Endodermal cell (in vitro differentiated cells): ENCODE data around the gene ZFYVE21. TPM values are rescaled to one million over a fixed set of nuclear protein-coding genes. Genes with fewer than 3 reads are reported as not detected.
A peak's percentile ranks its signal among the peaks of the same experiment; 100 is the strongest.

Experiments used
- DNase-seq: peaks from one replicate; pipeline ENCODE4 v3.0.0-alpha.2; 2017
- H3K27ac ChIP-seq: 2 replicates; pipeline ENCODE4 v1.5.1; 2013; ENCODE audit warnings: mild to moderate bottlenecking, low read depth, low read length, moderate library complexity
- H3K27me3 ChIP-seq: 2 replicates; pipeline ENCODE4 v1.6.1; 2013; ENCODE audit warnings: mild to moderate bottlenecking, low read length, moderate library complexity; ENCODE audit not compliant: insufficient read depth, control insufficient read depth, poor library complexity, severe bottlenecking
- H3K36me3 ChIP-seq: 2 replicates; pipeline ENCODE4 v1.7.0; 2013; ENCODE audit warnings: mild to moderate bottlenecking, low read length, moderate library complexity; ENCODE audit not compliant: control insufficient read depth, insufficient read depth
- H3K4me1 ChIP-seq: one replicate; pipeline ENCODE4 v1.7.0; 2013; ENCODE audit warnings: low read length; ENCODE audit not compliant: control insufficient read depth, insufficient read depth
- H3K4me3 ChIP-seq: 2 replicates; pipeline ENCODE4 v1.5.1; 2013; ENCODE audit warnings: mild to moderate bottlenecking, low read length, moderate library complexity
- H3K9ac ChIP-seq: 2 replicates; pipeline ENCODE4 v1.6.1; 2013; ENCODE audit warnings: mild to moderate bottlenecking, low read length, moderate library complexity; ENCODE audit not compliant: poor library complexity, severe bottlenecking; ENCODE audit errors: extremely low read depth
- H3K9me3 ChIP-seq: 2 replicates; pipeline ENCODE4 v1.6.1; 2013; ENCODE audit warnings: mild to moderate bottlenecking, low read length, moderate library complexity; ENCODE audit not compliant: control insufficient read depth
- H3K27ac Mint-ChIP-seq: 2 replicates; pipeline ENCODE4 v1.8.0; 2020; ENCODE audit warnings: mixed read lengths
- H3K27me3 Mint-ChIP-seq: 2 replicates; pipeline ENCODE4 v1.8.0; 2021; ENCODE audit warnings: mild to moderate bottlenecking, mixed read lengths; ENCODE audit not compliant: insufficient read depth
- H3K36me3 Mint-ChIP-seq: 2 replicates; pipeline ENCODE4 v1.8.0; 2020; ENCODE audit warnings: low read depth, mixed read lengths
- H3K4me1 Mint-ChIP-seq: 2 replicates; pipeline ENCODE4 v1.8.0; 2020; ENCODE audit warnings: mixed read lengths
- H3K4me3 Mint-ChIP-seq: 2 replicates; pipeline ENCODE4 v1.8.0; 2020; ENCODE audit warnings: mild to moderate bottlenecking, moderate library complexity, mixed read lengths
- H3K9me3 Mint-ChIP-seq: 2 replicates; pipeline ENCODE4 v1.8.0; 2020; ENCODE audit warnings: mild to moderate bottlenecking, mixed read lengths
- CTCF ChIP-seq: fragments of 200-600 bp; sonication (generic); conservative IDR thresholded peaks from 2 replicates; pipeline ENCODE4 v1.5.0; 2021; ENCODE audit warnings: antibody characterized with exemption, mild to moderate bottlenecking
- WGBS, 2 experiments: methylation state at CpG; one replicate each; pipeline versions ENCODE4 v1.1.5 to v1.1.7; 2013; ENCODE audit warnings: missing lambda C conversion rate in 2 of 2, mixed read lengths in 1 of 2; ENCODE audit not compliant: insufficient coverage in 1 of 2, insufficient read length in 1 of 2; 5-methylcytosine and 5-hydroxymethylcytosine counted together
- total RNA-seq, 2 donors: library from RNA; stranded (reverse); fragmentation: NEBNext Ultra II Directional in 1 of 2; extraction: Animal tissue kit (Norgen Biotek cat#: 25700) in 1 of 2; gene quantifications; 2 replicates in 1 of 2; 3 replicates in 1 of 2; pipeline ENCODE4 v1.2.1, GENCODE V29; 2021

The ZFYVE21 gene
- total RNA-seq, 2 donors from 2014 or later: 42.5 to 55.6 TPM

GRCh38 chr14:103738166-103738565, 22.6 kb downstream of the ZFYVE21 start:
- Mint-ChIP-seq H3K9me3 (no peaks in the 10 kb centered on the region), H3K36me3 (peaks cover 44% of the 10 kb centered on the region), H3K4me1 (peaks cover 1% of the 10 kb centered on the region), H3K4me3 (no peak overlapping the region), H3K27me3 (no peaks in the 10 kb centered on the region), H3K27ac (no peak overlapping the region)
- Histone ChIP-seq H3K9ac (no peak overlapping the region), H3K4me1 (no peaks in the 10 kb centered on the region), H3K27me3 (no peaks in the 10 kb centered on the region), H3K36me3 (peaks cover 25% of the 10 kb centered on the region), H3K4me3 (no peak overlapping the region), H3K27ac (no peak overlapping the region), H3K9me3 (no peaks in the 10 kb centered on the region)
- DNase-seq: no peak
- no peak for TF ChIP-seq CTCF
- 96 to 97% methylated on average over 9 to 10 of the region's 10 CpGs for WGBS, 2 experiments

DNA sequence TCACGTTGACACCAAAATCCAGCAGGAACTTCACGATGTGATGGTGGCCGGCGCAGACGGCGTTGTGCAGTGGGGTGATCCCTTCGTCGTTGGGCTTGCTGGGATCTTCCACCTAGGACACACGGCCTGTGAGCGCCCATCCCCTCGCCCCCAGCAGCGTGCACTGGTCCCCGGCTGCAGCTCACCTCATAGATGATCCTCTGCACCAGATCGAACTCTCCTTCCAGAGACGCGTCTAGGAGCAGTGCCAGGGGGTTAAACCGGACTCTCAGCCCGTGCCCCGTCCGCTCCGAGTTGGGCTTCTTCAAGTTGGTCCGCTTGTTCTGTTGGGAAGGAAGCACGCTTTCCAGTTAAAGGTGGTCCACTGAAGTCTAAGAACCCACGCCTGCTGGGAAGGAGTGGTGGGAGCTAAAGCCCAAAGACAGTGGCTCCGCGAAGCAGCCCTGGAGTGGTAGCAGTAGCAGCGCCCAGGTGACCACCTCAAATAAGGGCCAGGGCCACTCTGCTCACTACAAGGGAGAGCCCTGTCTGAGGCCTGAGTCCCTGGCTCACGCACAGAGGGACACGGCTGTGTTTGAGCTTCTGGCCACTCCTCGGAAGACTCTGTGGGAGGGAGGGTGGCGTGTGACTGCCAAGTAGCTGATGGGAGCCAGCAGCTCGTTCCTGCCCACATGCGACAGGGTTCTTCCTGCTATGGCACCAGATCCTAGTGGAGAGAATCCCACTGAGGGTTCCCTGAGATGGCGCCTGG, 23.3 kb downstream of the ZFYVE21 start:
- Mint-ChIP-seq H3K4me3 (no peak overlapping the region), H3K27me3 (no peaks in the 10 kb centered on the region), H3K36me3 (peaks cover 38% of the 10 kb centered on the region), H3K27ac (peak overlapping the region; percentile 27), H3K9me3 (no peaks in the 10 kb centered on the region), H3K4me1 (peaks cover 1% of the 10 kb centered on the region)
- TF ChIP-seq CTCF: no peak
- H3K27ac ChIP-seq: no peak overlapping the region
- peaks cover 20% of the 10 kb centered on the region for H3K36me3 ChIP-seq
- DNase-seq: no peak
- no peaks in the 10 kb centered on the region for H3K4me1 ChIP-seq
- no peaks in the 10 kb centered on the region for H3K27me3 ChIP-seq
- H3K4me3 ChIP-seq: no peak overlapping the region
- H3K9me3 ChIP-seq: no peaks in the 10 kb centered on the region
- H3K9ac ChIP-seq: no peak overlapping the region
- 94 to 96% methylated on average over 26 to 34 of the region's 34 CpGs for WGBS, 2 experiments

DNA sequence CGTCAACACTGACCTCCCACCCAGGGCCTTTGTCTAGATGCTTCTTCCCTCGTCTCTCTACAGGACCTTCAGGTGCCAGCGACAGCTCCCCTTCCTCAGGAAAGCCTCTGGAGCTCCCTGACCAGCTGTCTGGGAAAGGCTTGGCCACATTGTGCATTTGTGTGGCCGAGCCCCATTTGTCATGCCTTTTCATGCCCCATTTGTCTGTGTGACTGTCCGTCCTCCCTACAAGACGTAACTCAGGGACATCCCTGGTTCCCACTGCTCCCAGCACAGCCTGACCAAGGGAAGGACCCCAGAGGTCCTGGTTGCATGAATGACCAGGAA, 23.8 kb downstream of the ZFYVE21 start:
- Histone ChIP-seq H3K4me1 (no peaks in the 10 kb centered on the region), H3K9me3 (no peaks in the 10 kb centered on the region), H3K27me3 (no peaks in the 10 kb centered on the region), H3K4me3 (no peak overlapping the region), H3K36me3 (peaks cover 15% of the 10 kb centered on the region), H3K27ac (no peak overlapping the region), H3K9ac (no peak overlapping the region)
- DNase-seq: no peak
- Mint-ChIP-seq H3K27me3 (no peaks in the 10 kb centered on the region), H3K36me3 (peaks cover 38% of the 10 kb centered on the region), H3K4me3 (no peak overlapping the region), H3K4me1 (peaks cover 1% of the 10 kb centered on the region), H3K27ac (peak overlapping the region; percentile 27), H3K9me3 (no peaks in the 10 kb centered on the region)
- 95 to 96% methylated on average over 6 of the region's 6 CpGs for WGBS, 2 experiments
- TF ChIP-seq CTCF: no peak
